Nephron (organoid): ENCODE data around the gene LEPROT.

Experiments
- H3K27ac Mint-ChIP-seq, 3 experiments: 2 replicates each; pipeline ENCODE4 v1.8.0; 2020; ENCODE audit warnings: mixed read lengths in 3 of 3, mild to moderate bottlenecking in 2 of 3, moderate library complexity in 1 of 3
- H3K27me3 Mint-ChIP-seq: 2 replicates; pipeline ENCODE4 v1.8.0; 2021; ENCODE audit warnings: low read depth, mild to moderate bottlenecking, moderate library complexity, mixed read lengths
- H3K36me3 Mint-ChIP-seq: 2 replicates; pipeline ENCODE4 v1.8.0; 2020; ENCODE audit warnings: low read depth, mixed read lengths
- H3K4me1 Mint-ChIP-seq: 2 replicates; pipeline ENCODE4 v1.8.0; 2020; ENCODE audit warnings: mixed read lengths
- H3K4me3 Mint-ChIP-seq, 3 experiments: 2 replicates each; pipeline ENCODE4 v1.8.0; 2020; ENCODE audit warnings: mild to moderate bottlenecking in 3 of 3, mixed read lengths in 3 of 3, moderate library complexity in 2 of 3
- H3K9me3 Mint-ChIP-seq: 2 replicates; pipeline ENCODE4 v1.8.0; 2020; ENCODE audit warnings: mixed read lengths
- CTCF ChIP-seq, 3 experiments: fragments of 200-600 bp; sonication (generic); IDR thresholded peaks; one replicate each; pipeline ENCODE4 v1.5.0; 2021; ENCODE audit warnings: antibody characterized with exemption in 3 of 3; ENCODE audit not compliant: unreplicated experiment in 3 of 3

The LEPROT gene

GRCh38 chr1:65416767-65417166 lies 3.7 kb upstream of the LEPROT start:
- H3K9me3 Mint-ChIP-seq, result no peaks in the 10 kb centered on the region

GRCh38 chr1:65417729-65418128 lies 2.7 kb upstream of the LEPROT start:
- TF ChIP-seq CTCF (IDR thresholded peaks at IDR 0.05; ENCODE audit: unreplicated experiment in 3 of 3), result no peak
- Mint-ChIP-seq H3K9me3 (no peaks in the 10 kb centered on the region), H3K4me1 (peaks cover 3% of the 10 kb centered on the region), H3K36me3 (no peaks in the 10 kb centered on the region), H3K4me3 (peak overlapping the region; percentile 8 to 63 (median 50)), H3K27me3 (peaks cover 5% of the 10 kb centered on the region), H3K27ac (peak overlapping the region in 1 of 3 experiments; percentile 95)

More at GRCh38 chr1:65416767-65417166, 3.7 kb upstream of the LEPROT start:
- H3K4me3 Mint-ChIP-seq, result no peak overlapping the region
- peaks cover 5% of the 10 kb centered on the region for H3K27me3 Mint-ChIP-seq
- H3K4me1 Mint-ChIP-seq, result peaks cover 3% of the 10 kb centered on the region
- H3K27ac Mint-ChIP-seq, result no peak overlapping the region
- H3K36me3 Mint-ChIP-seq, result no peaks in the 10 kb centered on the region
- no peak for TF ChIP-seq CTCF (IDR thresholded peaks at IDR 0.05; ENCODE audit: unreplicated experiment in 3 of 3)

GRCh38 chr1:65418522-65419185 lies 1.8 kb upstream of the LEPROT start:
- TF ChIP-seq CTCF (IDR thresholded peaks at IDR 0.05; ENCODE audit: unreplicated experiment in 3 of 3), result no peak
- peak overlapping the region in 1 of 3 experiments; percentile 95 for H3K27ac Mint-ChIP-seq
- peak overlapping the region in 1 of 3 experiments; percentile 92 for H3K4me3 Mint-ChIP-seq

GRCh38 chr1:65419681-65420589 lies 533 bp upstream of the LEPROT start:
- TF ChIP-seq CTCF (IDR thresholded peaks at IDR 0.05; ENCODE audit: unreplicated experiment in 3 of 3), result no peak
- peaks cover 9% of the 10 kb centered on the region for H3K36me3 Mint-ChIP-seq

More at GRCh38 chr1:65418522-65419185, 1.8 kb upstream of the LEPROT start:
- peaks cover 5% of the 10 kb centered on the region for H3K27me3 Mint-ChIP-seq
- no peaks in the 10 kb centered on the region for H3K9me3 Mint-ChIP-seq
- H3K36me3 Mint-ChIP-seq, result no peaks in the 10 kb centered on the region
- H3K4me1 Mint-ChIP-seq, result peaks cover 3% of the 10 kb centered on the region

GRCh38 chr1:65421351-65422025 lies 1.0 kb downstream of the LEPROT start:
- no peak for TF ChIP-seq CTCF (IDR thresholded peaks at IDR 0.05; ENCODE audit: unreplicated experiment in 3 of 3)
- H3K9me3 Mint-ChIP-seq, result no peaks in the 10 kb centered on the region
- no peak overlapping the region for H3K4me3 Mint-ChIP-seq
- H3K4me1 Mint-ChIP-seq, result peaks cover 3% of the 10 kb centered on the region
- no peak overlapping the region for H3K27ac Mint-ChIP-seq
- peaks cover 5% of the 10 kb centered on the region for H3K27me3 Mint-ChIP-seq
- H3K36me3 Mint-ChIP-seq, result peaks cover 24% of the 10 kb centered on the region

More at GRCh38 chr1:65419681-65420589, 533 bp upstream of the LEPROT start:
- Mint-ChIP-seq H3K4me3 (peak overlapping the region in 1 of 3 experiments; percentile 92), H3K27me3 (peaks cover 5% of the 10 kb centered on the region), H3K4me1 (peaks cover 3% of the 10 kb centered on the region), H3K9me3 (no peaks in the 10 kb centered on the region), H3K27ac (peak overlapping the region in 1 of 3 experiments; percentile 95)
